HepG2 (cell line): Measurements from ENCODE around the gene ZNF467. TPM values are rescaled to one million over a fixed set of nuclear protein-coding genes. Genes with fewer than 3 reads are reported as not detected.

ENCODE experiments used
- ATAC-seq: fragments of 200-7000 bp; cut with Tn5 transposase; 3 replicates; pipeline ENCODE4 v1.9.1; 2020; ENCODE audit warnings: mild to moderate bottlenecking, moderate library complexity
- BruUV-seq: library from RNA; stranded (reverse); fragments of 400-500 nt; replicated peaks from 2 replicates; lab custom pipeline; 2021; lab: Mats Ljungman, UMichigan
- CTCF ChIA-PET: fragments of 300-600 bp; formaldehyde crosslinking; extraction: SDS; loops from one replicate; lab custom pipeline; 2021; ENCODE audit warnings: low total read pairs, inconsistent platforms, low intra/inter-chr PET ratio; lab: Yijun Ruan, JAX
- POLR2A ChIA-PET: fragments of 350-600 bp; sonication (Branson Sonifier 250); formaldehyde crosslinking; loops from one replicate; lab custom pipeline; 2020; ENCODE audit warnings: antibody characterized with exemption, inconsistent platforms; lab: Yijun Ruan, JAX
- DNase-seq: peaks from one replicate; pipeline ENCODE4 v3.0.0-alpha.2; 2015; ENCODE audit warnings: low spot score
- FAIRE-seq: peaks from 3 replicates; lab custom pipeline; 2011; peaks lifted over from hg19 to GRCh38; lab: Jason Lieb, UNC
- H2AFZ ChIP-seq: one replicate; pipeline ENCODE4 v1.6.1; 2011; ENCODE audit warnings: low read length, inconsistent platforms
- H3K27ac ChIP-seq: fragments of 300-600 bp; 3 replicates; pipeline ENCODE4 v1.8.0; 2011; ENCODE audit warnings: mixed run types, mild to moderate bottlenecking, mixed read lengths, low read length, inconsistent platforms; ENCODE audit not compliant: insufficient read depth; ENCODE audit errors: extremely low read length
- H3K27me3 ChIP-seq, 2 experiments: fragments of 200-600 bp in 1 of 2; 2 replicates in 1 of 2; 3 replicates in 1 of 2; pipeline versions ENCODE4 v1.6.0 to v1.8.0; 2011; ENCODE audit warnings: low read length in 2 of 2, mild to moderate bottlenecking in 2 of 2, moderate library complexity in 2 of 2, inconsistent platforms in 1 of 2; ENCODE audit not compliant: insufficient read depth in 2 of 2, control insufficient read depth in 1 of 2
- H3K36me3 ChIP-seq, 2 experiments: fragments of 200-600 bp in 1 of 2; replicated peaks in 1 of 2; 2 replicates in 1 of 2; 3 replicates in 1 of 2; pipeline versions ENCODE4 v1.5.1 to v1.8.0; 2011; ENCODE audit warnings: low read length in 2 of 2, inconsistent platforms in 1 of 2; ENCODE audit not compliant: insufficient read depth in 2 of 2, control insufficient read depth in 1 of 2
- H3K4me1 ChIP-seq: 2 replicates; pipeline ENCODE4 v1.5.1; 2012; ENCODE audit warnings: low read length, inconsistent platforms; ENCODE audit not compliant: insufficient read depth
- H3K4me2 ChIP-seq: 2 replicates; pipeline ENCODE4 v1.6.0; 2011; ENCODE audit warnings: low read depth, low read length, inconsistent platforms
- H3K4me3 ChIP-seq, 3 experiments: fragments of 200-600 bp in 1 of 3; sonication (generic), shearing (Covaris generic) in 1 of 3; replicated peaks in 1 of 3; 2 replicates each; pipeline ENCODE4 v1.5.1; 2011 to 2016; ENCODE audit warnings: low read length in 3 of 3, inconsistent platforms in 2 of 3, low read depth in 2 of 3, mild to moderate bottlenecking in 2 of 3, control low read depth in 1 of 3, mixed read lengths in 1 of 3; ENCODE audit not compliant: insufficient read depth in 1 of 3
- H3K79me2 ChIP-seq: one replicate; pipeline ENCODE4 v1.6.1; 2011; ENCODE audit warnings: low read length, inconsistent platforms; ENCODE audit not compliant: insufficient read depth
- H3K9ac ChIP-seq: 2 replicates; pipeline ENCODE4 v1.6.0; 2011; ENCODE audit warnings: mild to moderate bottlenecking, low read depth, low read length, inconsistent platforms; ENCODE audit not compliant: insufficient read depth
- H3K9me3 ChIP-seq: 2 replicates; pipeline ENCODE4 v1.5.1; 2012; ENCODE audit warnings: mild to moderate bottlenecking, low read length
- H4K20me1 ChIP-seq: 2 replicates; pipeline ENCODE4 v1.6.0; 2011; ENCODE audit warnings: inconsistent platforms, mild to moderate bottlenecking, low read length, moderate library complexity; ENCODE audit not compliant: insufficient read depth
- FOSL1 ChIP-seq: sonication (generic); formaldehyde crosslinking; IDR thresholded peaks from 2 replicates; pipeline ENCODE4 v1.9.0; 2021; ENCODE audit warnings: missing genetic modification reagents, borderline replicate concordance
- ISX ChIP-seq: sonication (generic); formaldehyde crosslinking; conservative IDR thresholded peaks from 2 replicates; pipeline ENCODE4 v1.5.0; 2020; ENCODE audit warnings: missing genetic modification reagents
- NFIC ChIP-seq: IDR thresholded peaks from 2 replicates; pipeline ENCODE4 v1.6.1; 2012; ENCODE audit warnings: mild to moderate bottlenecking, low read length, inconsistent platforms
- RCOR2 ChIP-seq: IDR thresholded peaks from 2 replicates; pipeline ENCODE4 v1.6.1; 2016; ENCODE audit warnings: missing biosample characterization, missing genetic modification reagents
- RFX5 ChIP-seq: IDR thresholded peaks from 2 replicates; pipeline ENCODE4 v1.6.1; 2011; ENCODE audit warnings: low read depth, low read length, improper control_type of control experiment
- TOPORS ChIP-seq: sonication (generic); formaldehyde crosslinking; IDR thresholded peaks from 2 replicates; pipeline ENCODE4 v1.8.0; 2023; ENCODE audit warnings: mild to moderate bottlenecking, missing genetic modification reagents
- TRAFD1 ChIP-seq: sonication (generic); formaldehyde crosslinking; IDR thresholded peaks from 2 replicates; pipeline ENCODE4 v1.5.1; 2020; ENCODE audit warnings: missing genetic modification reagents, mild to moderate bottlenecking, borderline replicate concordance
- ZBTB21 ChIP-seq: sonication (generic); formaldehyde crosslinking; IDR thresholded peaks from 2 replicates; pipeline ENCODE4 v1.4.0; 2020; ENCODE audit warnings: missing genetic modification reagents
- ZNF513 ChIP-seq: sonication (generic); formaldehyde crosslinking; conservative IDR thresholded peaks from 2 replicates; pipeline ENCODE4 v1.5.0; 2020; ENCODE audit warnings: missing genetic modification reagents
- ZNF576 ChIP-seq: sonication (generic); formaldehyde crosslinking; IDR thresholded peaks from 2 replicates; pipeline ENCODE4 v1.4.0; 2020; ENCODE audit warnings: mild to moderate bottlenecking, missing genetic modification reagents
- ZNF879 ChIP-seq: sonication (generic); formaldehyde crosslinking; IDR thresholded peaks from 2 replicates; pipeline ENCODE4 v1.8.1; 2023; ENCODE audit warnings: missing genetic modification reagents
- WGBS: methylation state at CpG from one replicate; pipeline ENCODE4 v1.1.6; 2017; ENCODE audit warnings: low lambda C conversion rate; 5-methylcytosine and 5-hydroxymethylcytosine counted together
- in situ Hi-C: cut with HindIII; loops from 2 replicates; pipeline ENCODE4 v1.10.0; 2017; ENCODE audit warnings: low pct_unique_long_range_greater_than_20kb; ENCODE audit not compliant: extremely low pct_ligation_motif_present
- intact Hi-C: fragments of 100-400 bp; cut with micrococcal nuclease; formaldehyde crosslinking; loops from one replicate; pipeline ENCODE4 v1.10.0; 2022; ENCODE audit not compliant: unreplicated experiment
- polyA plus RNA-seq, 8 experiments: library from polyadenylated mRNA; depleted of rRNA in 3 of 8; stranded (reverse) in 7 of 8; unstranded in 1 of 8; fragments of >200 nt; fragmentation: Illumina TruSeq in 4 of 8; extraction: Trizol in 4 of 8; gene quantifications; 2 replicates each; pipeline versions ENCODE4 v1.2.1 to v1.2.3, GENCODE V29; 2011 to 2016; ENCODE audit warnings: low read depth in 4 of 8, missing spikeins in 1 of 8, mixed read lengths in 1 of 8; ENCODE audit not compliant: insufficient read depth in 1 of 8
- total RNA-seq, 5 experiments: library from RNA; depleted of rRNA; stranded (reverse); fragments of >200 nt; fragmentation: Illumina TruSeq; extraction: Trizol; gene quantifications; 2 replicates each; pipeline ENCODE4 v1.2.3, GENCODE V29; 2016; ENCODE audit warnings: low read depth in 1 of 5

Gene ZNF467
- total and polyA plus RNA-seq, 2 of the 13 experiments (the other 11 are each of a cell fraction or from before 2014, with no cell fraction given): 0.03 TPM; not detected in 1

- ChIA-PET CTCF (no interaction called here), POLR2A (no interaction called here)
- in situ Hi-C loops: no loop called here
Observed at GRCh38 chr7:149778696-149779501, 5.5 kb upstream of the ZNF467 start.

More at GRCh38 chr7:149778696-149779501, 5.5 kb upstream of the ZNF467 start:
- no peak for TF ChIP-seq NFIC
- TF ChIP-seq FOSL1 (CRISPR knock-in tag): no peak
- no peak for TF ChIP-seq TRAFD1 (CRISPR knock-in tag)
- no peak for TF ChIP-seq ZNF879 (CRISPR knock-in tag)
- TF ChIP-seq ZNF576 (CRISPR knock-in tag): no peak
- TF ChIP-seq ZNF513 (CRISPR knock-in tag): no peak
- no peak for TF ChIP-seq ZBTB21 (CRISPR knock-in tag)
- no peak for TF ChIP-seq ISX (CRISPR knock-in tag)
- TF ChIP-seq TOPORS (CRISPR knock-in tag): no peak
- no peak for TF ChIP-seq RCOR2 (CRISPR knock-in tag)
- TF ChIP-seq RFX5: no peak
- peaks cover 24 to 73% of the 10 kb centered on the region in 2 experiments; a peak in 4 of 5 replicates for H3K27me3 ChIP-seq
- no peak overlapping the region for H3K27ac ChIP-seq
- H3K4me3 ChIP-seq: no peak overlapping the region
- FAIRE-seq: no peak
- intact Hi-C loops: no loop called here
- no peaks in the 10 kb centered on the region for H3K9me3 ChIP-seq
- no peak overlapping the region for H2AFZ ChIP-seq
- WGBS: no CpG with 5 or more reads among the region's 11 CpGs
- no peak overlapping the region for H3K4me2 ChIP-seq
- no peaks in the 10 kb centered on the region for H3K79me2 ChIP-seq
- no peak for DNase-seq
- H3K4me1 ChIP-seq: no peaks in the 10 kb centered on the region
- H3K9ac ChIP-seq: no peak overlapping the region
- BruUV-seq: no TSS peak
- ATAC-seq: no peak
- no peaks in the 10 kb centered on the region for H3K36me3 ChIP-seq
- H4K20me1 ChIP-seq: 0 out of 2 replicates have a peak, but pooled peaks cover 3% of the 10 kb centered on the region
